H9 (cell line): Measurements from ENCODE around the gene HDHD2. TPM values are rescaled to one million over a fixed set of nuclear protein-coding genes. Genes with fewer than 3 reads are reported as not detected.

ENCODE experiments used
- DNase-seq: peaks from one replicate; pipeline ENCODE4 v3.0.0-alpha.2; 2017
- H2AFZ ChIP-seq: one replicate; pipeline ENCODE4 v1.6.1; 2013; ENCODE audit warnings: mild to moderate bottlenecking, low read length, control low read depth, moderate library complexity
- H2AK5ac ChIP-seq: 2 replicates; pipeline ENCODE4 v1.6.1; 2013; ENCODE audit warnings: low read length, control low read depth, mixed read lengths; ENCODE audit not compliant: insufficient read length
- H2BK120ac ChIP-seq: one replicate; pipeline ENCODE4 v1.6.1; 2013; ENCODE audit warnings: low read depth, mild to moderate bottlenecking, low read length, control low read depth, inconsistent platforms; ENCODE audit not compliant: poor library complexity, severe bottlenecking
- H2BK12ac ChIP-seq: 2 replicates; pipeline ENCODE4 v1.6.1; 2013; ENCODE audit warnings: low read length, control low read depth, mixed read lengths, low read depth; ENCODE audit not compliant: insufficient read length
- H2BK15ac ChIP-seq: 2 replicates; pipeline ENCODE4 v1.6.1; 2013; ENCODE audit warnings: low read depth, low read length, control low read depth
- H2BK20ac ChIP-seq: one replicate; pipeline ENCODE4 v1.6.1; 2013; ENCODE audit warnings: low read depth, mild to moderate bottlenecking, low read length, control low read depth, inconsistent platforms; ENCODE audit not compliant: poor library complexity, severe bottlenecking
- H2BK5ac ChIP-seq: 2 replicates; pipeline ENCODE4 v1.6.1; 2013; ENCODE audit warnings: low read length, control low read depth, mixed read lengths; ENCODE audit not compliant: insufficient read length
- H3K14ac ChIP-seq: 2 replicates; pipeline ENCODE4 v1.6.1; 2013; ENCODE audit warnings: low read length, control low read depth; ENCODE audit not compliant: insufficient read depth
- H3K18ac ChIP-seq: 2 replicates; pipeline ENCODE4 v1.6.1; 2013; ENCODE audit warnings: low read depth, mild to moderate bottlenecking, mixed read lengths, low read length, control low read depth; ENCODE audit not compliant: insufficient read length
- H3K23ac ChIP-seq: 2 replicates; pipeline ENCODE4 v1.6.1; 2013; ENCODE audit warnings: low read length, control low read depth, mixed read lengths, low read depth; ENCODE audit not compliant: insufficient read length
- H3K23me2 ChIP-seq: 2 replicates; pipeline ENCODE4 v1.6.1; 2013; ENCODE audit warnings: low read depth, mild to moderate bottlenecking, mixed read lengths, low read length, control low read depth; ENCODE audit not compliant: insufficient read length, poor library complexity, severe bottlenecking
- H3K27ac ChIP-seq: 2 replicates; pipeline ENCODE4 v1.5.1; 2013; ENCODE audit warnings: low read length, control low read depth, mixed read lengths, low read depth; ENCODE audit not compliant: insufficient read length
- H3K27me3 ChIP-seq: 2 replicates; pipeline ENCODE4 v1.6.1; 2013; ENCODE audit warnings: low read length, control low read depth, inconsistent platforms; ENCODE audit not compliant: insufficient read depth
- H3K4ac ChIP-seq: 2 replicates; pipeline ENCODE4 v1.6.1; 2013; ENCODE audit warnings: low read depth, mild to moderate bottlenecking, control low read depth, inconsistent platforms, low read length, moderate library complexity
- H3K4me1 ChIP-seq: 2 replicates; pipeline ENCODE4 v1.6.1; 2013; ENCODE audit warnings: low read length, control low read depth, inconsistent platforms; ENCODE audit not compliant: insufficient read depth
- H3K4me2 ChIP-seq: 2 replicates; pipeline ENCODE4 v1.6.1; 2013; ENCODE audit warnings: low read length, control low read depth, mixed read lengths; ENCODE audit not compliant: insufficient read length, insufficient read depth
- H3K56ac ChIP-seq: 2 replicates; pipeline ENCODE4 v1.6.1; 2013; ENCODE audit warnings: low read depth, mild to moderate bottlenecking, mixed read lengths, low read length, control low read depth; ENCODE audit not compliant: insufficient read length
- H3K79me1 ChIP-seq: 2 replicates; pipeline ENCODE4 v1.6.1; 2013; ENCODE audit warnings: low read depth, mild to moderate bottlenecking, moderate library complexity, low read length, control low read depth, inconsistent platforms; ENCODE audit not compliant: insufficient read depth, poor library complexity, severe bottlenecking
- H3K79me2 ChIP-seq: 2 replicates; pipeline ENCODE4 v1.6.1; 2013; ENCODE audit warnings: low read length, control low read depth, inconsistent platforms; ENCODE audit not compliant: insufficient read depth
- H3K9ac ChIP-seq: 2 replicates; pipeline ENCODE4 v1.6.1; 2013; ENCODE audit warnings: low read length, control low read depth, mixed read lengths; ENCODE audit not compliant: insufficient read length; ENCODE audit errors: extremely low read depth
- H3K9me3 ChIP-seq: one replicate; pipeline ENCODE4 v1.6.1; 2013; ENCODE audit warnings: low read depth, low read length, inconsistent platforms; ENCODE audit not compliant: control insufficient read depth
- H3T11ph ChIP-seq: one replicate; pipeline ENCODE4 v1.6.1; 2013; ENCODE audit warnings: mild to moderate bottlenecking, low read length, control low read depth, inconsistent platforms
- H4K20me1 ChIP-seq: one replicate; pipeline ENCODE4 v1.6.1; 2013; ENCODE audit not compliant: control insufficient read depth, insufficient read length, insufficient read depth
- H4K5ac ChIP-seq: 2 replicates; pipeline ENCODE4 v1.6.1; 2013; ENCODE audit warnings: low read depth, mild to moderate bottlenecking, mixed read lengths, low read length, control low read depth; ENCODE audit not compliant: insufficient read length
- H4K8ac ChIP-seq: replicated peaks from 2 replicates; pipeline ENCODE4 v1.6.1; 2013; ENCODE audit warnings: low read length, control low read depth, mixed read lengths, low read depth; ENCODE audit not compliant: insufficient read length
- H4K91ac ChIP-seq: 2 replicates; pipeline ENCODE4 v1.6.1; 2013; ENCODE audit warnings: low read depth, mild to moderate bottlenecking, moderate library complexity, mixed read lengths, low read length, control low read depth; ENCODE audit not compliant: insufficient read length
- H3K27ac Mint-ChIP-seq, 3 experiments: 2 replicates in 2 of 3; 3 replicates in 1 of 3; pipeline ENCODE4 v1.8.0; 2020 to 2021; ENCODE audit warnings: mixed read lengths in 3 of 3, mild to moderate bottlenecking in 1 of 3, moderate library complexity in 1 of 3
- H3K27me3 Mint-ChIP-seq: 2 replicates; pipeline ENCODE4 v1.8.0; 2021; ENCODE audit warnings: low read depth, mild to moderate bottlenecking, moderate library complexity, mixed read lengths
- H3K36me3 Mint-ChIP-seq, 3 experiments: 2 replicates in 2 of 3; 3 replicates in 1 of 3; pipeline ENCODE4 v1.8.0; 2020 to 2021; ENCODE audit warnings: low read depth in 3 of 3, mixed read lengths in 3 of 3; ENCODE audit not compliant: insufficient read depth in 1 of 3
- H3K4me1 Mint-ChIP-seq, 2 experiments: 2 replicates each; pipeline ENCODE4 v1.8.0; 2020; ENCODE audit warnings: mixed read lengths in 2 of 2
- H3K4me3 Mint-ChIP-seq, 2 experiments: 2 replicates in 1 of 2; 3 replicates in 1 of 2; pipeline ENCODE4 v1.8.0; 2020 to 2021; ENCODE audit warnings: mild to moderate bottlenecking in 2 of 2, mixed read lengths in 2 of 2, moderate library complexity in 1 of 2
- H3K9me3 Mint-ChIP-seq, 2 experiments: 2 replicates in 1 of 2; 3 replicates in 1 of 2; pipeline ENCODE4 v1.8.0; 2020; ENCODE audit warnings: mild to moderate bottlenecking in 2 of 2, mixed read lengths in 2 of 2, moderate library complexity in 1 of 2
- CTCF ChIP-seq: fragments of 200-600 bp; sonication (generic); conservative IDR thresholded peaks from 3 replicates; pipeline ENCODE4 v1.8.0; 2021; ENCODE audit warnings: antibody characterized with exemption, mild to moderate bottlenecking
- WGBS: extraction: QIAGEN DNeasy Blood & Tissue Kit; methylation state at CpG from one replicate; pipeline ENCODE4 v1.1.7; 2013; ENCODE audit warnings: missing lambda C conversion rate, low lambda C conversion rate, mixed read lengths; ENCODE audit not compliant: insufficient read length; ENCODE audit errors: extremely low coverage; 5-methylcytosine and 5-hydroxymethylcytosine counted together
- total RNA-seq: library from RNA; stranded (reverse); gene quantifications from 2 replicates; pipeline ENCODE4 v1.2.1, GENCODE V29; 2021

HDHD2 gene
- total RNA-seq, 1 experiment from 2014 or later = 51.0 TPM

GRCh38 chr18:47175898-47176575, 25.7 kb upstream of the HDHD2 start, which contains the start of gene IER3IP1:
TSS of gene IER3IP1 (minus strand) at chr18:47176364. CDS start at chr18:47176277, 87 bp downstream.
- H3K9ac ChIP-seq = peak within 1 kb of the TSS; percentile 93
- H2BK120ac ChIP-seq = no peak within 1 kb of the TSS
- no peak within 1 kb of the TSS for H2BK15ac ChIP-seq
- no peak within 1 kb of the TSS for H2AFZ ChIP-seq
- Mint-ChIP-seq H3K4me3 (peak within 1 kb of the TSS in 1 of 2 experiments; percentile 23; a peak in 1 of 5 replicates), H3K27ac (peak within 1 kb of the TSS; percentile 19 to 66 (median 27); a peak in 3 of 7 replicates), H3K36me3 (no peaks in the 10 kb centered on the region), H3K27me3 (peaks cover 10% of the 10 kb centered on the region), H3K9me3 (0 out of 5 replicates have a peak, but pooled peaks cover 0 to 4% of the 10 kb centered on the region in 2 experiments), H3K4me1 (peaks cover 7 to 16% of the 10 kb centered on the region in 2 experiments)
- no peak within 1 kb of the TSS for H2BK20ac ChIP-seq
- H3K4me1 ChIP-seq = peaks cover 2% of the 10 kb centered on the region; the same call in 1 of the 2 replicates
- H3K27ac ChIP-seq = peak within 1 kb of the TSS; percentile 3
- peak within 1 kb of the TSS; percentile 92 for H3K14ac ChIP-seq
- peak within 1 kb of the TSS; percentile 87 for H3K4me2 ChIP-seq
- peak within 1 kb of the TSS; percentile 81 for H3K18ac ChIP-seq
- no CpG with 5 or more reads among the region's 48 CpGs for WGBS
- no peak within 1 kb of the TSS for H4K91ac ChIP-seq
- H4K8ac ChIP-seq = no peak within 1 kb of the TSS
- peaks cover 9% of the 10 kb centered on the region; the same call in 1 of the 2 replicates for H3K79me2 ChIP-seq
- H4K20me1 ChIP-seq = no peaks in the 10 kb centered on the region
- no peak within 1 kb of the TSS for H4K5ac ChIP-seq
- peaks cover 4% of the 10 kb centered on the region for H3K79me1 ChIP-seq
- H2BK12ac ChIP-seq = no peak within 1 kb of the TSS
- H3K56ac ChIP-seq = no peak within 1 kb of the TSS
- peak; percentile 92 for DNase-seq
- H2BK5ac ChIP-seq = no peak within 1 kb of the TSS
- no peak within 1 kb of the TSS for H3K4ac ChIP-seq
- H3K27me3 ChIP-seq = no peaks in the 10 kb centered on the region
- no peak within 1 kb of the TSS for H3K23ac ChIP-seq
- no peak within 1 kb of the TSS for H3T11ph ChIP-seq
- no peak within 1 kb of the TSS for H2AK5ac ChIP-seq
- H3K9me3 ChIP-seq = no peaks in the 10 kb centered on the region
- H3K23me2 ChIP-seq = peaks cover 8% of the 10 kb centered on the region
- TF ChIP-seq CTCF = 0 out of 3 replicates have a peak, but pooled peaks have one; percentile 14
